Vagina (tissue), 2 donors: ENCODE results near the gene APBB1.

ENCODE experiments used
- CTCF ChIP-seq, 3 experiments: fragments of 450-650 bp in 2 of 3; fragments of 200-600 bp in 1 of 3; sonication (generic) in 1 of 3; IDR thresholded peaks; one replicate each; pipeline ENCODE4 v1.5.1; 2017 to 2019; ENCODE audit warnings: antibody characterized with exemption in 3 of 3, mild to moderate bottlenecking in 2 of 3, moderate library complexity in 2 of 3
- POLR2A ChIP-seq, 2 donors: fragments of 450-650 bp; IDR thresholded peaks; one replicate each; pipeline ENCODE4 v1.6.1; 2017; ENCODE audit warnings: antibody characterized with exemption in 2 of 2, mild to moderate bottlenecking in 2 of 2, moderate library complexity in 2 of 2
- POLR2AphosphoS5 ChIP-seq, 2 donors: sonication (generic); formaldehyde crosslinking; IDR thresholded peaks; one replicate each; pipeline ENCODE4 v1.9.0; 2017; ENCODE audit warnings: antibody characterized with exemption in 2 of 2, mild to moderate bottlenecking in 2 of 2, low read depth in 1 of 2; ENCODE audit not compliant: insufficient read depth in 1 of 2

GRCh38 chr11:6345366-6345765 is 73.5 kb downstream of the APBB1 start:
- no peak for TF ChIP-seq CTCF (IDR thresholded peaks at IDR 0.05)
- TF ChIP-seq POLR2A (IDR thresholded peaks at IDR 0.05) = no peak
- TF ChIP-seq POLR2AphosphoS5 (IDR thresholded peaks at IDR 0.05; ENCODE audit: insufficient read depth in 1 of 2, low read depth in 1 of 2) = no peak
